Sciatic nerve (tissue), 2 donors: ENCODE results near the gene CELA2B. TPM values are rescaled to one million over a fixed set of nuclear protein-coding genes. Genes with fewer than 3 reads are reported as not detected.
"Not testable (repeated sequence)": the region's sequence is repeated elsewhere in the genome, so short reads cannot be mapped to it uniquely, and the experiment has no call there.

ENCODE experiments used
- ATAC-seq: fragments of 200-7000 bp; cut with Tn5 transposase; one replicate; pipeline ENCODE4 v1.9.1; 2020; ENCODE audit warnings: mild to moderate bottlenecking, moderate library complexity
- DNase-seq: peaks from one replicate; pipeline ENCODE4 v3.0.0-alpha.2; 2020; ENCODE audit warnings: low spot score
- intact Hi-C: fragments of 100-400 bp; cut with DNase I; formaldehyde crosslinking; loops from one replicate; pipeline ENCODE4 v1.14.2; 2022
- total RNA-seq: library from RNA; stranded (reverse); fragmentation: NEBNext Ultra II Directional; extraction: Animal tissue kit (Norgen Biotek cat#: 25700); gene quantifications from one replicate; pipeline ENCODE4 v1.2.1, GENCODE V29; 2021
- donor health status: DM: no; HTN: no; CAD: no.
- donor health status: DM: no; HTN: no; CAD: no.

Gene CELA2B
- total RNA-seq, 1 donor from 2014 or later = not detected

DNA sequence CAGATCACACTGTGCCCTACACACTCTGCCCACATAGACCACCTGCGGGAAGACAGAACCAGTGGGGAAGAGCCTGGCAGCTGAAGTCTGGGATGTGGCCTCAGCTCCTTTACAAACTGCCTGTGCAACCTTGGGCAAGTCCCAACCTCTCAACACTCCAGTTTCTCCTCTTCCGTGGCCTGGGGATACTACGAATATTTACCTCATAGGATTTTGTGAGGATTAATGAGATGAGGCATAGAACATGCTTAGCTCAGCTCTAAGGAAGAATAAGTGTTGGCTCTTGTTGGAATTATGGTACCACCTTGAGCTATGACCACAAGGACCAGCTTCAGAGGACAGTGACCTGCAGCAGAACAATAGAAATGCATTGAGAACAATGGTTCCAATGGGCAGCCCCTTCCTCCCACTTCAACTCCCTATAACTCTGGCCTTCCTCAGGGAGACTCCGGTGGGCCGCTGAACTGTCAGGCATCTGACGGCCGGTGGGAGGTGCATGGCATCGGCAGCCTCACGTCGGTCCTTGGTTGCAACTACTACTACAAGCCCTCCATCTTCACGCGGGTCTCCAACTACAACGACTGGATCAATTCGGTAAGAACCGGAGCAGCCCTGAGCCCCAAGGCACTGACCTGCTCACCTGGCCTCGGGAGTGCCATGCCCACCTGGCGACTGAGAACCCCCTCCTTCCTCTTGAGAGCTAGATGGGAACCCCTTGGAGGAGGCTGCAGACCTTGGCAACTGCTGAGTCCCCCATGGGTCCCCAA, 11.1 kb downstream of the CELA2B start:
- intact Hi-C loops, DNase-seq, ATAC-seq: not testable (repeated sequence)

GRCh38 chr1:15488371-15488770, 12.5 kb downstream of the CELA2B start:
- intact Hi-C loops = no loop called here
- no peak for ATAC-seq
- DNase-seq = no peak

DNA sequence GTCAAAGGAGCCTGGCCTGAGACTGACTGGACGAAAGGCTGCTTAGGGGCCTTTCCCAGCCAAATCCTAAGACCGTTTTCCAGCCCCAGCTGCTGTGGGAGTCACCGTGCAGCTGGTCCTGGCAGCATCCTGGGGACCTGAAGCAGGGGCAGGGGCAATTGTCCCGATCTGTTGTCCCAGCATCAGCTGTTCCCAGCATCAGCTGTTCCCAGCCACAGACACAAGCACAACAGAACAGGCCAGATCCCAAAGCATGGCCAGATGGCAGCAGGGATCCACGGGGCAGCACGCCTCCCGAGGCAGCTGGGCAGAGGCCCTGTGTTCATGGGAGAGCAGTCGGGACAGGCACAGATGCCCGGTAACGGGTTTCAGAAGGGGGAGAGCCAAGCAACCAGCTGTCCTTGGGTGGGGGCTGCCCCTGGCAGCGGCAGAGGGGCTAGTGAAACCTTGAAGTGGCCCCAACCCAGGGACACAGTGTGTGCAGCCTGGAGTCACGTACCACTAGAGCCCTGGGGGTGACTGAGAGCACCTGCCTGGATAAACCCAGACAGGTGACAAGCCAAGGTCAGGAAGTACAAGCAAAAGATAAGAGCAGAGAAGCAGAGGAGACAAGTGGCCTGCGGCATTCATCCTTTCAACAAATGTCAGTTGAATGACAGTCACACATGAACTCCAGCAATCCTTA, 13.3 kb downstream of the CELA2B start:
- ATAC-seq (no peak), DNase-seq (no peak)
- intact Hi-C loops = no loop called here

GRCh38 chr1:15491010-15491409, 15.1 kb downstream of the CELA2B start:
- DNase-seq, intact Hi-C loops, ATAC-seq: not testable (repeated sequence)

DNA sequence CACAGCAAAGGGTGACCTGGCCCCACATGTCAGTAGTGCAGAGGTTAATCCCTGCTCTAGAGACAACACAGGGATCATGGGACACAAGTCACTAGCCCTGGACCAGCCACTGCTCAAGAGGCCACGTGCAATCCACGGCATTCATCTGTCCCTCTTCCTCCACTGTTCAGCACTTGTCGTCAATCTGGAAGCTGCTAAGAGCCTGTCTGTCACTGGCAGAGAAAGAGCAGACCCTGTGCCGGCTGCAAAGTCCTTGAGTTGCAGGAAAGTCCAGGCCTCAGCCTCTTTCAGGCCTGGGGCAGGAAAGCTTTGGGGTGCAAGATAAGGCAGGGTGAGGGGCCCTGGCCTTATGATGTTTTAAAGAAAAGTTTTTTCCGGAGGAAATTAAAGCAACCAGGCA, 16.7 kb downstream of the CELA2B start:
- intact Hi-C loops = no loop called here
- ATAC-seq (peak; percentile 20), DNase-seq (no peak)

DNA sequence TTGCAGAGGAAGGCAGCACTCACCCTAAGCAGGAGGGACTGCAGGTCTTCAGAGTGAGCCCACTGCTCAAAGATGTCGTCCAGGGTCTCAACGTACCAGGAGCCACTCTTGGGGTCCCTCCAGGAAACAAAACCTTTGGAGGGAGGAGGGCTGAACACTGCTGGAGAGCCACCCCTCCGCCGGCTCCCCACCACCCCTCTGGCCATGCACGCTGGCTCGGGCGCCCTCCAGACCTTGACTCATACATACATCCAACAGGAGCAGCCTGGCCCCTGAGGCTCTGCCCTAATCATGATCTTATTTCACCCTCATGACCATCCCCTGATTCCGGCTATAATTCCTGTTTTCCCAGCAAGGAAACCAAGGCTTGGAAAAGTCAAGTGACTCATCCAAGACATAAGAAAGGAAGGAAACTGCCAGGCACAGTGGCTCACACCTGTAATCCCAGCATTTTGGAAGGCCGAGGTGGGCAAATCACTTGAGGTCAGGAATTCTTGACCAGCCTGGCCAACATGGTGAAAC, 18.0 kb downstream of the CELA2B start:
- intact Hi-C loops = no loop called here
- ATAC-seq (no peak), DNase-seq (no peak)

GRCh38 chr1:15500184-15501178, 24.6 kb downstream of the CELA2B start:
- no peak for DNase-seq

GRCh38 chr1:15501208-15502032, 25.5 kb downstream of the CELA2B start:
- intact Hi-C loops = no loop called here
- no peak for ATAC-seq
- no peak for DNase-seq

More at GRCh38 chr1:15500184-15501178, 24.6 kb downstream of the CELA2B start:
- intact Hi-C loops = no loop called here
- ATAC-seq = no peak

GRCh38 chr1:15504436-15504835, 28.5 kb downstream of the CELA2B start:
- intact Hi-C loops = no loop called here
- DNase-seq (no peak), ATAC-seq (no peak)

- ATAC-seq (no peak), DNase-seq (no peak)
- intact Hi-C loops = no loop called here
Measured at GRCh38 chr1:15506831-15507230, 30.9 kb downstream of the CELA2B start.

- intact Hi-C loops = no loop called here
- DNase-seq (no peak), ATAC-seq (no peak)
Measured at GRCh38 chr1:15507278-15507677, 31.4 kb downstream of the CELA2B start.

DNA sequence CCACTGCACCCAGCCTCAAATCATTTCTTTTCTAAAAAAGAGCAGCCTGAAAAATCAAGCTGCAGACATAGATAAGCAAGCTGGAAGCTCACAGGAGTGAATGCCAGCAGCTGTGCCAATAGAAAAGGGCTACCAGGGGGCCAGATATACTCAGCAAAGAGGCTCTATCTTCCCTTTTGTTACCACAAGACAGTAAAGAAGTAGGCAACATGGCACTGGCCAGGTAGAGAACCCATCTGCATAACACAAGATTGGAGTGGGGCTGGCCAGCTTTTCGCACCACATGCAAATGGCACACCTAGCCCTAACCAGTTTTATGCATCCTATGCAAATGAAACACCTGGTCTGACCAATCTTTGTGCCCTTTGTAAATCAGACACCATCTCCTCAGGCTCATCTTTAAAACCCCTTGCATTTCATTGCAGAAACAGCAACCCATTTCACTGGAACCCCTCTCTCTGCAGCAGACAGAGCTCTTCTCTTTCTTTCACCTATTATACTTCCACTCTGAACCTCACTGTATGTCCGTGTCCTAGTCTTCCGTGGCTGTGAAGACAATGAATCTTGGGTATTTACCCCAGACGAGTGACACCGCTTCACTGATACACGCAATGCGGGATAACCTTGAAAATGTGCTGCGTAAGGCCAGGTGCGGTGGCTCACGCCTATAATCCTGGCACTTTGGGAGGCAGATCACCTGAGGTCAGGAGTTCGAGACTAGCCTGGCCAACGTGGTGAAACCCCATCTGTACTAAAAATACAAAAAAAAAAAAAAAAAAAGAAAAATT, 33.0 kb downstream of the CELA2B start:
- DNase-seq = peak; percentile 19
- ATAC-seq = no peak
- intact Hi-C loops = no loop called here

- no peak for DNase-seq
- intact Hi-C loops = no loop called here
- ATAC-seq = no peak
Measured at GRCh38 chr1:15509586-15509985, 33.7 kb downstream of the CELA2B start.

DNA sequence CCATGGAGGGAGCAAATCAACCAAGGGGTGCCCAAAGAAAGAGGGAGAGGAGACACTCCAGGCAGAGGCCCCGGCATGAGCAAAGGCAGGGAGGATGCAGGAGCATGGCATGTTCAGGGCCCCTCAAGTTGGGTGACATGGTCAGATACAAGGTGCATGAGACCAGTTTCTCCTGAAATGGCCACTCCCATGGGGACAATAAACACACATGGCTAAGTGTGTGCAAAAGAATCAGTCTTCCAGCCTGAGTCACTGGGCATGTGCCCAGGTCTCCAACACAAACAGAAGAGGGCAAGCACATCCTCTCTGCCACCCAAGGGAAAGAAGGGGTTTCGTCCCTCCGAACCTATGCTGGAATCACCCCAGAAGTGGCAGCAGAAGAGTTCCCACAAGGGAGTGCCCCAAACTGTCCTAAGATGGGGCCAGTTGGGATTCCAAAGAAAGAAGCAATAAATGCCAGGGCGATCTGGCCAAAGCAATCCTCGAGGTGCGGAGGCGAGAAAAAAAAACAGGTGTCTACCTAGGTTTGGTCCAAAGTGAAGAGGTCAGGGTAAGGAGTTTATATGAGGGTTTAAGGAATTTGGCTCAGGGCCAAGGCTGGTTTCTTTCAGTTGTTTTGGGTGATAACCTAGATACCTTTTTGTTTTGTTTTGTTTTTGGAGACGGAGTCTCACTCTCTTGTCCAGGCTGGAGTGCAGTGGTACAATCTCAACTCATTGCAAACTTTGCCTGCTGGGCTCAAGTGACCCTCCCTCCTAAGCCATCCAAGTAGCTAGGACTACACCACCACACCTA, 34.9 kb downstream of the CELA2B start:
- intact Hi-C loops = no loop called here
- DNase-seq (peak; percentile 54), ATAC-seq (no peak)

- intact Hi-C loops = no loop called here
- ATAC-seq (no peak), DNase-seq (peak; percentile 7)
Measured at GRCh38 chr1:15513192-15513591, 37.3 kb downstream of the CELA2B start.

DNA sequence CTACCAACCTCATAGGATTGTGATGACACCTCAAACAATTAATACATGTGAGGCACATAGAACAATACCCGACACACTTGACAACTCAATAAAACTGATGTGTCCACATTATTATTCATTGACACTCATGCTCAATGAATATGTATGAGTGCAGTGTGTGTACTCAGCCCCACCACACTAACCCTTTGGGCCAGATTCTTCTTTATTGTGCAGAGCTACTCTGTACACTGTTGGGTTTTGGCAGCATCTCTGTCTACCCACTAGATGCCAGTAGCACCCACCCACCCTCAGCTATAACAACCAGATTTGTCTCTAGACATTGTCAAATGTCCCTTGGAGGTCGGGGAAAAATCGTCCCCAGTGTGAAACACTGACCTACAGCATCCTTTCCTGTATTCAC, 38.0 kb downstream of the CELA2B start:
- DNase-seq (no peak), ATAC-seq (no peak)
- intact Hi-C loops = no loop called here

DNA sequence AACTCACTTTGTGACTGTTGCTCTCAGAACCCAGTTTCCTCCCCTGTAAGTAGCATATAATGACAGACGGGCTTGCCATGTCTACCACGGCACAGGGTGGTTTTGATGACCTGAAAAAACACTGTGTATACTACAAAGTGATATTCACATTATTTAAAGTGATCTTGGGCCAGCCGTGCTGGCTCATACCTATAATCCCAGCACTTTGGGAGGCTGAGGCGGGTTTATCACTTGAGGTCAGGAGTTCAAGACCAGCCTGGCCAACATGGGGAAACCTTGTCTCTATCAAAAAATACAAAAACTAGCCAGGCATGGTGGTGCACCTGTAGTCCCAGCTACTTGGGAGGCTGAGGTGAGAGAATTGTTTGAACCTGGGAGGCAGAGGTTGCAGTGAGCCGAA, 38.7 kb downstream of the CELA2B start:
- peak; percentile 33 for DNase-seq

More for the DNA sequence above, 38.7 kb downstream of the CELA2B start:
- intact Hi-C loops, ATAC-seq: not testable (repeated sequence)
